ENCODE results near the gene NSRP1.
A peak's percentile ranks its signal among the peaks of the same experiment; 100 is the strongest.
"Not testable (repeated sequence)": the region's sequence is repeated elsewhere in the genome, so short reads cannot be mapped to it uniquely, and the experiment has no call there.

Gene NSRP1

GRCh38 chr17:30084788-30085187 is 31.8 kb upstream of the NSRP1 start:
- H3K4me3 ChIP-seq (ENCODE audit: low read depth, low read length): no peak overlapping the region
- no peak for DNase-seq (ENCODE audit: low read depth, low spot score)
- ChIA-PET CTCF (interaction anchor here (0.7 to 10.7 kb wide), 5 partner anchors 9 to 154 kb away, joined by 3 to 105 read pairs (median 3); no protein-coding TSS in a partner anchor), POLR2A (no interaction called here)
- TF ChIP-seq, protein P1, sequence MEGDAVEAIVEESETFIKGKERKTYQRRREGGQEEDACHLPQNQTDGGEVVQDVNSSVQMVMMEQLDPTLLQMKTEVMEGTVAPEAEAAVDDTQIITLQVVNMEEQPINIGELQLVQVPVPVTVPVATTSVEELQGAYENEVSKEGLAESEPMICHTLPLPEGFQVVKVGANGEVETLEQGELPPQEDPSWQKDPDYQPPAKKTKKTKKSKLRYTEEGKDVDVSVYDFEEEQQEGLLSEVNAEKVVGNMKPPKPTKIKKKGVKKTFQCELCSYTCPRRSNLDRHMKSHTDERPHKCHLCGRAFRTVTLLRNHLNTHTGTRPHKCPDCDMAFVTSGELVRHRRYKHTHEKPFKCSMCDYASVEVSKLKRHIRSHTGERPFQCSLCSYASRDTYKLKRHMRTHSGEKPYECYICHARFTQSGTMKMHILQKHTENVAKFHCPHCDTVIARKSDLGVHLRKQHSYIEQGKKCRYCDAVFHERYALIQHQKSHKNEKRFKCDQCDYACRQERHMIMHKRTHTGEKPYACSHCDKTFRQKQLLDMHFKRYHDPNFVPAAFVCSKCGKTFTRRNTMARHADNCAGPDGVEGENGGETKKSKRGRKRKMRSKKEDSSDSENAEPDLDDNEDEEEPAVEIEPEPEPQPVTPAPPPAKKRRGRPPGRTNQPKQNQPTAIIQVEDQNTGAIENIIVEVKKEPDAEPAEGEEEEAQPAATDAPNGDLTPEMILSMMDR (IDR thresholded peaks at IDR 0.05; ENCODE audit: insufficient read depth, low read length, missing control alignments): no peak

DNA sequence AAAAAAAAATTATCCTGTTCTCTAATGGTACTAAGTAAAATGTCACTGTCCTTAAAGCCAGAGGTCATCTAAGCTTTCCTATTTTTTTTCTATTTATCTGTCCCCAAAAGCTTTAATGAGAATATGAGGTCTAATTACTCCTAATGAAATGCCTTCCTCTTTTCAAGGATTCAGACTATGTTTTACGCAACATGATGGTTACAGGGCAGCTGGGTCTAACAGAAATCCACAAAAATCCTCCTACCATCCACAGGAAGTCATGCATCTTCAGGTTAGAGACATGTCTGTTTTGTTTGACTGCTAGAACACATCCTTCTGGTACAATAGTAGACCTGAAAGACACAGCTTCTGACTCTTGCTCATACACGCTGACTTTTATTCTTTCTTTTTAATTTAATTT is 29.7 kb upstream of the NSRP1 start:
- POLR2A ChIA-PET: no interaction called here
- CTCF ChIA-PET: interaction anchor here (1.6 to 10.7 kb wide), 2 partner anchors 7 to 17 kb away, joined by 6 to 105 read pairs; no protein-coding TSS in a partner anchor
- H3K4me3 ChIP-seq (ENCODE audit: low read depth, low read length): no peak overlapping the region
- no peak for DNase-seq (ENCODE audit: low read depth, low spot score)
- TF ChIP-seq, protein P1 (IDR thresholded peaks at IDR 0.05; ENCODE audit: insufficient read depth, low read length, missing control alignments): no peak

- CTCF ChIA-PET: interaction anchor here (1.6 kb wide), 1 partner anchor 17 kb away, joined by 6 read pairs; no protein-coding TSS in a partner anchor
Observed at GRCh38 chr17:30087431-30087830, 29.2 kb upstream of the NSRP1 start.

DNA sequence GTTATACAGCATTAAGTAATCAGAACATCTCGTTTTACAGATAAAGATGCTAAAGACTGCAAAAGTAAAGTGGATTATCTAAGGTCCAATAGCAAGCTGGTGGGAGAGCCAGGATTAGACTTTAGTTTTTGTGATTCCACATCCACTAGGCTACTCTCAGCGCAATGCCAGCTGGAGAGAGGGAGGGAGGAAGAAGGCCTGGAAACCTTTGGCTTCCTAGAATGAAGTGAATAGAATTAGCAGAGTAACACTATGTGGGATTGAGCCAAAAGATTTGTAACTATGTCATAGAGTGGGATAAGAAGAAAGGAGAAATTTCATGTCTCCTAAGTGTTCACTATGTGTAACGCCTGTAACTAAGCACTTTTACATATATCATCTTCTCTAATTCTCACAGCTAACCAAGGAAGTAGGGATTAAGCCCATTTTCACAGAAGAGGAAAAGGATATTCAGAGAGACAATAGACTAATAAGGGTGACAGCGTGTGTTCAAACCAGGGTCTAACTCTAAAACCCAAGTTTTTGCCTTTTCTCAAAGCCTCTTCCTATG is 25.4 kb upstream of the NSRP1 start:
- no peak overlapping the region for H3K4me3 ChIP-seq (ENCODE audit: low read depth, low read length)
- DNase-seq (ENCODE audit: low read depth, low spot score): no peak
- TF ChIP-seq, protein P1 (IDR thresholded peaks at IDR 0.05; ENCODE audit: insufficient read depth, low read length, missing control alignments): no peak
- ChIA-PET CTCF (interaction anchor here (1.2 to 9.8 kb wide), 16 partner anchors 10 to 498 kb away, joined by 3 to 230 read pairs (median 12); partner anchors contain the start of genes ANKRD13B and SSH2), POLR2A (no interaction called here)

More at GRCh38 chr17:30087431-30087830, 29.2 kb upstream of the NSRP1 start:
- POLR2A ChIA-PET; H3K4me3 ChIP-seq (ENCODE audit: low read depth, low read length); DNase-seq (ENCODE audit: low read depth, low spot score): not testable (repeated sequence)

GRCh38 chr17:30091771-30092170 is 24.8 kb upstream of the NSRP1 start:
- ChIA-PET CTCF (interaction anchor here (1.2 to 9.8 kb wide), 18 partner anchors 10 to 499 kb away, joined by 3 to 230 read pairs (median 11); partner anchors contain the start of genes ANKRD13B and SSH2), POLR2A (no interaction called here)
- H3K4me3 ChIP-seq (ENCODE audit: low read depth, low read length): no peak overlapping the region
- DNase-seq (ENCODE audit: low read depth, low spot score): peak; percentile 75
- TF ChIP-seq, protein P1 (IDR thresholded peaks at IDR 0.05; ENCODE audit: insufficient read depth, low read length, missing control alignments): no peak

GRCh38 chr17:30092886-30093285 is 23.7 kb upstream of the NSRP1 start:
- H3K4me3 ChIP-seq (ENCODE audit: low read depth, low read length): no peak overlapping the region
- TF ChIP-seq, protein P1 (IDR thresholded peaks at IDR 0.05; ENCODE audit: insufficient read depth, low read length, missing control alignments): no peak
- ChIA-PET CTCF (interaction anchor here (0.5 to 9.8 kb wide), 67 partner anchors 11 to 969 kb away, joined by 3 to 230 read pairs (median 5); partner anchors contain the start of genes ANKRD13B and SSH2), POLR2A (interaction anchor here (0.6 kb wide), 1 partner anchor 416 kb away, joined by 3 read pairs; no protein-coding TSS in a partner anchor)
- no peak for DNase-seq (ENCODE audit: low read depth, low spot score)

Measured in AG04449 (cell line).